K562 (cell line): ENCODE measurements around the gene SULT2B1. TPM values are rescaled to one million over a fixed set of nuclear protein-coding genes. Genes with fewer than 3 reads are reported as not detected.

Experiments used
- ATAC-seq: fragments of 200-7000 bp; cut with Tn5 transposase; 3 replicates; pipeline ENCODE4 v1.9.1; 2020; ENCODE audit warnings: moderate library complexity
- Bru-seq: library from RNA; stranded (reverse); fragments of 400-500 nt; gene quantifications from one replicate; lab custom pipeline; 2021; lab: Mats Ljungman, UMichigan
- BruChase-seq, 2 experiments: library from RNA; stranded (reverse); fragments of 400-500 nt; gene quantifications; one replicate each; lab custom pipeline; 2021; lab: Mats Ljungman, UMichigan
- BruUV-seq: library from RNA; stranded (reverse); fragments of 400-500 nt; replicated peaks from 2 replicates; lab custom pipeline; 2021; lab: Mats Ljungman, UMichigan
- CTCF ChIA-PET: fragments of 300-600 bp; formaldehyde crosslinking; extraction: SDS; loops from one replicate; lab custom pipeline; 2021; ENCODE audit warnings: low intra/inter-chr PET ratio; lab: Yijun Ruan, JAX
- POLR2A ChIA-PET: fragments of 300-600, 350-650 bp; sonication (Branson Sonifier 250); formaldehyde crosslinking; extraction: SDS; loops from one replicate; lab custom pipeline; 2021; ENCODE audit warnings: antibody characterized with exemption, inconsistent platforms; lab: Yijun Ruan, JAX
- DNase-seq, 4 experiments: peaks; one replicate each; pipeline versions ENCODE4 v3.0.0 to v3.0.0-alpha.2; 2011 to 2018; ENCODE audit warnings: low spot score in 3 of 4, mixed read lengths in 3 of 4; ENCODE audit errors: extremely low read depth in 1 of 4
- FAIRE-seq: peaks from 2 replicates; lab custom pipeline; 2011; peaks lifted over from hg19 to GRCh38; lab: Jason Lieb, UNC
- H2AFZ ChIP-seq: 2 replicates; pipeline ENCODE4 v1.6.0; 2011; ENCODE audit warnings: low read depth, low read length, control low read depth, inconsistent platforms
- H3K27ac ChIP-seq: fragments of 200-600 bp; 3 replicates; pipeline ENCODE4 v1.8.0; 2011; ENCODE audit warnings: low read depth, mild to moderate bottlenecking, control low read depth, inconsistent platforms, low read length, moderate library complexity, mixed read lengths; ENCODE audit errors: extremely low read depth
- H3K27me3 ChIP-seq, 2 experiments: fragments of 300-600 bp in 1 of 2; 2 replicates in 1 of 2; 3 replicates in 1 of 2; pipeline versions ENCODE4 v1.6.0 to v1.8.0; 2011; ENCODE audit warnings: inconsistent platforms in 2 of 2, low read length in 2 of 2, mild to moderate bottlenecking in 1 of 2, mixed read lengths in 1 of 2, moderate library complexity in 1 of 2; ENCODE audit not compliant: control insufficient read depth in 2 of 2, insufficient read depth in 2 of 2
- H3K36me3 ChIP-seq: fragments of 300-600 bp; 3 replicates; pipeline ENCODE4 v1.8.0; 2011; ENCODE audit warnings: mild to moderate bottlenecking, low read length, inconsistent platforms; ENCODE audit not compliant: control insufficient read depth, insufficient read depth
- H3K4me1 ChIP-seq, 2 experiments: fragments of 200-600 bp in 1 of 2; replicated peaks in 1 of 2; 2 replicates in 1 of 2; 3 replicates in 1 of 2; pipeline versions ENCODE4 v1.5.1 to v1.8.0; 2011; ENCODE audit warnings: inconsistent platforms in 2 of 2, low read length in 2 of 2, mild to moderate bottlenecking in 1 of 2, mixed read lengths in 1 of 2, moderate library complexity in 1 of 2; ENCODE audit not compliant: control insufficient read depth in 2 of 2, insufficient read depth in 2 of 2
- H3K4me2 ChIP-seq: 2 replicates; pipeline ENCODE4 v1.6.1; 2011; ENCODE audit warnings: low read length, control low read depth, inconsistent platforms, mixed read lengths; ENCODE audit not compliant: insufficient read depth
- H3K4me3 ChIP-seq: fragments of 200-600 bp; sonication (generic), shearing (Covaris generic); 2 replicates; pipeline ENCODE4 v1.5.1; 2016; ENCODE audit warnings: control low read depth, inconsistent platforms
- H3K79me2 ChIP-seq: fragments of 200-600 bp; 3 replicates; pipeline ENCODE4 v1.8.0; 2011; ENCODE audit warnings: low read length, inconsistent platforms; ENCODE audit not compliant: control insufficient read depth, insufficient read depth
- H3K9ac ChIP-seq, 2 experiments: 2 replicates each; pipeline versions ENCODE4 v1.6.0 to v1.6.1; 2011; ENCODE audit warnings: low read depth in 2 of 2, low read length in 2 of 2, control low read depth in 1 of 2, inconsistent platforms in 1 of 2, mild to moderate bottlenecking in 1 of 2, mixed read lengths in 1 of 2; ENCODE audit not compliant: insufficient read depth in 1 of 2
- H3K9me1 ChIP-seq: one replicate; pipeline ENCODE4 v1.6.0; 2011; ENCODE audit warnings: inconsistent platforms, mild to moderate bottlenecking, low read length, moderate library complexity; ENCODE audit not compliant: control insufficient read depth, insufficient read depth
- H3K9me3 ChIP-seq: replicated peaks from 2 replicates; pipeline ENCODE4 v1.5.1; 2011; ENCODE audit warnings: low read depth, low read length, inconsistent platforms; ENCODE audit not compliant: control insufficient read depth, insufficient read depth
- H4K20me1 ChIP-seq: replicated peaks from 2 replicates; pipeline ENCODE4 v1.6.1; 2011; ENCODE audit warnings: low read length, inconsistent platforms, mixed read lengths; ENCODE audit not compliant: control insufficient read depth, insufficient read depth
- HNRNPL ChIP-seq: fragments of 200-400 bp; formaldehyde crosslinking; IDR thresholded peaks from 2 replicates; pipeline ENCODE4 v1.6.1; 2017; ENCODE audit warnings: low read depth, mild to moderate bottlenecking, low read length
- MIER1 ChIP-seq: fragments of 450-650 bp; IDR thresholded peaks from 2 replicates; pipeline ENCODE4 v1.6.1; 2016; ENCODE audit warnings: antibody characterized with exemption, mild to moderate bottlenecking, low read depth
- PTBP1 ChIP-seq: fragments of 200-400 bp; formaldehyde crosslinking; IDR thresholded peaks from 2 replicates; pipeline ENCODE4 v1.6.1; 2017; ENCODE audit warnings: low read depth, low read length
- ZNF24 ChIP-seq: fragments of 450-650 bp; IDR thresholded peaks from 2 replicates; pipeline ENCODE4 v1.6.1; 2016
- WGBS: fragments of 100-300 bp; shearing (Covaris generic); methylation state at CpG from one replicate; pipeline ENCODE4 v1.1.6; 2016; ENCODE audit warnings: low coverage, mixed read lengths; ENCODE audit not compliant: insufficient coverage; ENCODE audit errors: missing lambda C conversion rate; 5-methylcytosine and 5-hydroxymethylcytosine counted together
- in situ Hi-C: fragments of 300-500 bp; cut with MboI; formaldehyde crosslinking; loops from 4 replicates; pipeline ENCODE4 v1.15.0; 2018; ENCODE audit warnings: inconsistent platforms, mixed read lengths
- intact Hi-C: fragments of 100-400 bp; cut with micrococcal nuclease; formaldehyde crosslinking; loops from 2 replicates; pipeline ENCODE4 v1.14.2; 2022
- long read RNA-seq, 3 experiments: library from polyadenylated mRNA in 2 of 3; library from RNA in 1 of 3; unstranded in 2 of 3; stranded (forward) in 1 of 3; transcript quantifications; one replicate each; pipeline ENCODE4 v2.0.0, GENCODE V29; 2019 to 2022
- polyA minus RNA-seq, 3 experiments: library from RNA; depleted of rRNA, polyadenylated mRNA; stranded (reverse); fragments of >200 nt; gene quantifications; 2 replicates each; pipeline ENCODE4 v1.2.3, GENCODE V29; 2011
- polyA plus RNA-seq, 8 experiments: library from polyadenylated mRNA; depleted of rRNA in 4 of 8; stranded (reverse) in 5 of 8; unstranded in 3 of 8; fragments of >200 nt; fragmentation: Nextera tagmentation in 2 of 8; fragmentation: Illumina TruSeq in 1 of 8; extraction: Ambion mirVana in 2 of 8; extraction: Trizol in 1 of 8; gene quantifications; 2 replicates each; pipeline versions ENCODE4 v1.2.1 to v1.2.3, GENCODE V29; 2011 to 2014; ENCODE audit warnings: inconsistent platforms in 1 of 8, missing spikeins in 1 of 8
- total RNA-seq, 7 experiments: library from RNA; depleted of rRNA in 6 of 7; stranded (reverse); fragments of >200 nt in 6 of 7; fragmentation: Illumina TruSeq in 2 of 7; extraction: Trizol in 2 of 7; gene quantifications; 2 replicates each; pipeline versions ENCODE4 v1.2.1 to v1.2.3, GENCODE V29; 2011 to 2021; ENCODE audit warnings: low replicate concordance in 1 of 7
- TF ChIP-seq, protein P1 (sequence below), 2 experiments: fragments of 450-650 bp; IDR thresholded peaks; 2 replicates each; pipeline ENCODE4 v1.6.1; 2018; ENCODE audit warnings: mild to moderate bottlenecking in 2 of 2, low read depth in 1 of 2; ENCODE audit not compliant: partially characterized antibody in 2 of 2

SULT2B1 gene
- not detected in 2 replicates for total RNA-seq (2011; cell fraction: chromatin; rRNA removed; ENCODE audit: low replicate concordance)
- total RNA-seq (2011; cell fraction: nucleolus; rRNA removed) = not detected in 2 replicates
- total RNA-seq (2011; cell fraction: nucleoplasm; rRNA removed) = 0.37 TPM in 1 of 2 replicates, not detected in the other
- 0.37 and 0.54 TPM in 2 replicates for total RNA-seq (2014; rRNA removed)
- total RNA-seq (2014; rRNA removed; fragmentation: Illumina TruSeq; extraction: Trizol) = 0.22 TPM in 1 of 2 replicates, not detected in the other
- total RNA-seq (2015; rRNA removed; fragmentation: Illumina TruSeq; extraction: Trizol) = 0.26 TPM in 1 of 2 replicates, not detected in the other
- total RNA-seq (2021) = 0.42 and 0.62 TPM in 2 replicates
- polyA plus RNA-seq (2011; rRNA removed) = 0.38 and 0.46 TPM in 2 replicates
- polyA plus RNA-seq (2011; cell fraction: cytosol; rRNA removed) = 0.37 and 1.5 TPM in 2 replicates
- 0.10 and 0.14 TPM in 2 replicates for polyA plus RNA-seq (2011; cell fraction: nucleus; rRNA removed)
- 0.53 and 1.2 TPM in 2 replicates for polyA plus RNA-seq (2012)
- 0.09 and 0.28 TPM in 2 replicates for polyA plus RNA-seq (2014; fragmentation: Illumina TruSeq; extraction: Trizol)
- under 1 TPM in 1 of 2 experiments, not detected in 1; 0.14 TPM for polyA plus RNA-seq (2014; fragmentation: Nextera tagmentation; extraction: Ambion mirVana)
- polyA plus RNA-seq (2014; rRNA removed) = 0.11 and 0.32 TPM in 2 replicates
- 0.30 TPM in 1 of 2 replicates, not detected in the other for polyA minus RNA-seq (2011; rRNA and poly(A)+ RNA removed)
- polyA minus RNA-seq (2011; cell fraction: cytosol; rRNA and poly(A)+ RNA removed) = not detected in 2 replicates
- polyA minus RNA-seq (2011; cell fraction: nucleus; rRNA and poly(A)+ RNA removed) = not detected in 2 replicates
- percentile 13 among the genes with signal in this experiment for Bru-seq, nascent RNA
- BruChase-seq, experiment 1, labeled RNA remaining after a 2-hour chase = percentile 10 among the genes with signal in this experiment
- BruChase-seq, experiment 2, labeled RNA remaining after a 6-hour chase = percentile 13 among the genes with signal in this experiment
- long read RNA-seq, experiment 1 = 0 reads
- long read RNA-seq, experiment 2 = 0 reads
- long read RNA-seq, experiment 3 = 0 reads

DNA sequence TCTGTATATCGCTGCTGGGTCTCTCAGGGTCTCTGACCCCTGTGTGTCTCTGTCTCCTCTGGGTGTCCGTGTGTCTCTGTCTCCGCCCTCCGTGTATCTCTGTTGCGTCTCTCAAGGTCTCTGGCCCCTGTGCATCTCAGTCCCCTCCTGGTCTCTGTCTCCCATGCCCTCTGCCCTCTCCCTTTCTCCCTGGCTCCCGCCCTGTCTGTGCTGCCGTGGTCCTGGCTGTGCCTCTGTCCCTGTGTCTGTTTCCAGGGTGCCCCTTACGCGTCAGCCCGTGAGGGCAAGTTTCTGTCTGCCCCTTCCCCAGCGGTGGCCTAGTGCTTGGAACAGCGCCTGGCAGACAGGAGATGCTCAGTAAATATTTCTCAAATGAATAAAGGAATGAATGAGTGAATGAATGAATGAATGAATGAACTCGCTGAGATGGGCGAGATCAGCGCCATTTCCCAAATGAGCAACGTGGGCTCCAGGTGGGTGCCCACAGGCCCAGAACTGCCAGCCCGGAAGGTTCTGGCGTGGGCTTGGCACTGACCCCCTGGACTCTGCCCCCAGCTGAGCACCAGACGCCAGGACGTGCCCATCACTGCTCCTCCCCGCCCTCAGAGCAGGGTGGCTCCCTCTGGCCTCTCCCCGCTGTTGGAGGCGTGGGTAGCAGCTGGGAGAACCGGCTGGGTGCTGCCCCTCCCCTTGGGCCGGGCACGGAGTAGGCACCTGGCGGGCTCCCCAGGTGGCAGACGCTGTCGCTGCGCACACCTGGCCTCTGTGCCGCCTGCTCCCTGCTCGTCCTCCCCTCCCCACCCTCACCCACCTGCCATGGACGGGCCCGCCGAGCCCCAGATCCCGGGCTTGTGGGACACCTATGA, at the start of gene SULT2B1:
SULT2B1 (plus strand) TSS at position 736 of the 866 bp plus-strand sequence; CDS start at position 817, 81 bp downstream.
- intact Hi-C loops (no loop called here), in situ Hi-C loops (no loop called here)
- Histone ChIP-seq H3K9ac (peak within 1 kb of the TSS in 1 of 2 experiments; percentile 74; a peak in 2 of 4 replicates), H3K4me1 (peaks cover 8 to 22% of the 10 kb centered on the region in 2 experiments; a peak in 3 of 5 replicates), H3K4me3 (no peak within 1 kb of the TSS), H3K9me1 (no peaks in the 10 kb centered on the region), H3K79me2 (no peaks in the 10 kb centered on the region), H2AFZ (no peak within 1 kb of the TSS), H3K36me3 (no peaks in the 10 kb centered on the region), H4K20me1 (no peaks in the 10 kb centered on the region; the same call in 1 of the 2 replicates), H3K27ac (no peak within 1 kb of the TSS), H3K27me3 (peaks cover 0 to 17% of the 10 kb centered on the region in 2 experiments; a peak in 3 of 5 replicates), H3K4me2 (no peak within 1 kb of the TSS), H3K9me3 (no peaks in the 10 kb centered on the region)
- ChIA-PET CTCF (no interaction called here), POLR2A (no interaction called here)
- BruUV-seq = no TSS peak
- ATAC-seq (no peak), FAIRE-seq (no peak), DNase-seq (no peak)
- peak; percentile 64; the same call in 1 of the 2 replicates for TF ChIP-seq HNRNPL
- peak; percentile 77 for TF ChIP-seq MIER1
- TF ChIP-seq PTBP1 = 0 out of 2 replicates have a peak, but pooled peaks have one; percentile 33
- TF ChIP-seq, protein P1, sequence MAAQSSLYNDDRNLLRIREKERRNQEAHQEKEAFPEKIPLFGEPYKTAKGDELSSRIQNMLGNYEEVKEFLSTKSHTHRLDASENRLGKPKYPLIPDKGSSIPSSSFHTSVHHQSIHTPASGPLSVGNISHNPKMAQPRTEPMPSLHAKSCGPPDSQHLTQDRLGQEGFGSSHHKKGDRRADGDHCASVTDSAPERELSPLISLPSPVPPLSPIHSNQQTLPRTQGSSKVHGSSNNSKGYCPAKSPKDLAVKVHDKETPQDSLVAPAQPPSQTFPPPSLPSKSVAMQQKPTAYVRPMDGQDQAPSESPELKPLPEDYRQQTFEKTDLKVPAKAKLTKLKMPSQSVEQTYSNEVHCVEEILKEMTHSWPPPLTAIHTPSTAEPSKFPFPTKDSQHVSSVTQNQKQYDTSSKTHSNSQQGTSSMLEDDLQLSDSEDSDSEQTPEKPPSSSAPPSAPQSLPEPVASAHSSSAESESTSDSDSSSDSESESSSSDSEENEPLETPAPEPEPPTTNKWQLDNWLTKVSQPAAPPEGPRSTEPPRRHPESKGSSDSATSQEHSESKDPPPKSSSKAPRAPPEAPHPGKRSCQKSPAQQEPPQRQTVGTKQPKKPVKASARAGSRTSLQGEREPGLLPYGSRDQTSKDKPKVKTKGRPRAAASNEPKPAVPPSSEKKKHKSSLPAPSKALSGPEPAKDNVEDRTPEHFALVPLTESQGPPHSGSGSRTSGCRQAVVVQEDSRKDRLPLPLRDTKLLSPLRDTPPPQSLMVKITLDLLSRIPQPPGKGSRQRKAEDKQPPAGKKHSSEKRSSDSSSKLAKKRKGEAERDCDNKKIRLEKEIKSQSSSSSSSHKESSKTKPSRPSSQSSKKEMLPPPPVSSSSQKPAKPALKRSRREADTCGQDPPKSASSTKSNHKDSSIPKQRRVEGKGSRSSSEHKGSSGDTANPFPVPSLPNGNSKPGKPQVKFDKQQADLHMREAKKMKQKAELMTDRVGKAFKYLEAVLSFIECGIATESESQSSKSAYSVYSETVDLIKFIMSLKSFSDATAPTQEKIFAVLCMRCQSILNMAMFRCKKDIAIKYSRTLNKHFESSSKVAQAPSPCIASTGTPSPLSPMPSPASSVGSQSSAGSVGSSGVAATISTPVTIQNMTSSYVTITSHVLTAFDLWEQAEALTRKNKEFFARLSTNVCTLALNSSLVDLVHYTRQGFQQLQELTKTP (IDR thresholded peaks at IDR 0.05; ENCODE audit: low read depth in 1 of 2, partially characterized antibody in 2 of 2) = no peak
- TF ChIP-seq ZNF24 = peak; percentile 96
- 28% methylated on average over 29 of the region's 36 CpGs for WGBS
